SU-DHL-6 (cell line): ENCODE data around the gene THSD7A.

Experiments
- H2AFZ ChIP-seq: fragments of 200-600 bp; sonication (generic); 2 replicates; pipeline ENCODE4 v1.6.1; 2014; ENCODE audit warnings: low read depth, mild to moderate bottlenecking, moderate library complexity, mixed read lengths, antibody characterized with exemption, low read length; ENCODE audit not compliant: severe bottlenecking
- H3F3A ChIP-seq: fragments of 200-600 bp; shearing (Covaris generic); 2 replicates; pipeline ENCODE4 v1.6.0; 2016; ENCODE audit warnings: antibody characterized with exemption, mild to moderate bottlenecking; ENCODE audit not compliant: insufficient read depth
- H3K27ac ChIP-seq: fragments of 200-600 bp; sonication (generic); 2 replicates; pipeline ENCODE4 v1.5.1; 2016; ENCODE audit warnings: low read depth, mild to moderate bottlenecking, low read length, moderate library complexity, mixed read lengths
- H3K27me3 ChIP-seq: fragments of 200-600 bp; sonication (generic), shearing (Covaris generic); 2 replicates; pipeline ENCODE4 v1.6.0; 2014; ENCODE audit warnings: mild to moderate bottlenecking, low read length
- H3K36me3 ChIP-seq: fragments of 200-600 bp; sonication (generic); 2 replicates; pipeline ENCODE4 v1.6.1; 2014; ENCODE audit warnings: mild to moderate bottlenecking, low read length, mixed read lengths
- H3K4me2 ChIP-seq: fragments of 300-600, 200-600 bp; shearing (Covaris generic), sonication (generic); 2 replicates; pipeline ENCODE4 v1.6.0; 2014; ENCODE audit warnings: low read length, low read depth, mild to moderate bottlenecking; ENCODE audit not compliant: poor library complexity, severe bottlenecking
- H3K4me3 ChIP-seq: fragments of 200-600 bp; sonication (generic); 2 replicates; pipeline ENCODE4 v1.5.1; 2014; ENCODE audit warnings: antibody characterized with exemption, low read length, mild to moderate bottlenecking, mixed read lengths; ENCODE audit not compliant: insufficient read depth, poor library complexity, severe bottlenecking
- H3K79me2 ChIP-seq: fragments of 200-600 bp; sonication (generic); 2 replicates; pipeline ENCODE4 v1.6.1; 2014; ENCODE audit warnings: mild to moderate bottlenecking, low read length, moderate library complexity; ENCODE audit not compliant: insufficient read depth
- H3K9ac ChIP-seq: fragments of 200-600 bp; sonication (generic); 2 replicates; pipeline ENCODE4 v1.7.0; 2014; ENCODE audit warnings: mild to moderate bottlenecking, low read length
- H3K9me2 ChIP-seq: fragments of 200-600 bp; sonication (generic); replicated peaks from 2 replicates; pipeline ENCODE4 v1.6.1; 2014; ENCODE audit warnings: low read length; ENCODE audit not compliant: insufficient read depth
- H3K9me3 ChIP-seq: fragments of 200-600 bp; sonication (generic); 2 replicates; pipeline ENCODE4 v1.6.1; 2014; ENCODE audit warnings: low read length, mixed read lengths; ENCODE audit not compliant: insufficient read depth
- H4K20me1 ChIP-seq: fragments of 200-600 bp; sonication (generic); 2 replicates; pipeline ENCODE4 v1.6.1; 2014; ENCODE audit warnings: low read depth, mild to moderate bottlenecking, antibody characterized with exemption, low read length, moderate library complexity, mixed read lengths
- CTCF ChIP-seq: fragments of 200-600 bp; sonication (generic); IDR thresholded peaks from one replicate; pipeline ENCODE4 v1.5.1; 2017; ENCODE audit warnings: antibody characterized with exemption, mild to moderate bottlenecking, low read length, moderate library complexity; ENCODE audit not compliant: insufficient read depth, poor library complexity, severe bottlenecking
- EZH2phosphoT487 ChIP-seq: fragments of 200-600 bp; sonication (generic), shearing (Covaris generic); conservative IDR thresholded peaks from 2 replicates; pipeline ENCODE4 v1.6.1; 2018; ENCODE audit warnings: mild to moderate bottlenecking, antibody characterized with exemption, low read length, moderate library complexity, mixed read lengths

Gene THSD7A

GRCh38 chr7:11818281-11818680 is 13.7 kb downstream of the THSD7A start:
- no peaks in the 10 kb centered on the region for H3K36me3 ChIP-seq
- H3K9me3 ChIP-seq, result no peaks in the 10 kb centered on the region
- H3K4me2 ChIP-seq, result no peak overlapping the region
- no peak overlapping the region for H3K27ac ChIP-seq
- H3F3A ChIP-seq, result no peaks in the 10 kb centered on the region
- no peak overlapping the region for H2AFZ ChIP-seq
- H3K9me2 ChIP-seq, result no peaks in the 10 kb centered on the region
- H3K4me3 ChIP-seq, result no peak overlapping the region
- H4K20me1 ChIP-seq, result no peaks in the 10 kb centered on the region
- no peaks in the 10 kb centered on the region for H3K27me3 ChIP-seq
- no peak overlapping the region for H3K9ac ChIP-seq
- H3K79me2 ChIP-seq, result no peaks in the 10 kb centered on the region
- TF ChIP-seq EZH2phosphoT487 (no peak), CTCF (no peak)

GRCh38 chr7:11817111-11817740 is 14.8 kb downstream of the THSD7A start:
- H4K20me1 ChIP-seq, result no peaks in the 10 kb centered on the region
- H3K9ac ChIP-seq, result no peak overlapping the region
- H3K36me3 ChIP-seq, result no peaks in the 10 kb centered on the region
- H3K9me3 ChIP-seq, result no peaks in the 10 kb centered on the region
- H3K4me2 ChIP-seq, result no peak overlapping the region
- H3K27me3 ChIP-seq, result no peaks in the 10 kb centered on the region
- H3K79me2 ChIP-seq, result no peaks in the 10 kb centered on the region
- no peak for TF ChIP-seq EZH2phosphoT487
- no peak for TF ChIP-seq CTCF
- H3K27ac ChIP-seq, result no peak overlapping the region
- H2AFZ ChIP-seq, result no peak overlapping the region
- no peaks in the 10 kb centered on the region for H3F3A ChIP-seq
- H3K9me2 ChIP-seq, result no peaks in the 10 kb centered on the region
- H3K4me3 ChIP-seq, result no peak overlapping the region

GRCh38 chr7:11811709-11812108 is 20.3 kb downstream of the THSD7A start:
- H3K79me2 ChIP-seq, result no peaks in the 10 kb centered on the region
- H3K9ac ChIP-seq, result no peak overlapping the region
- H3K4me3 ChIP-seq, result no peak overlapping the region
- H2AFZ ChIP-seq, result no peak overlapping the region
- H3K27ac ChIP-seq, result no peak overlapping the region
- H3K9me3 ChIP-seq, result no peaks in the 10 kb centered on the region
- H3K9me2 ChIP-seq, result no peaks in the 10 kb centered on the region
- H3K4me2 ChIP-seq, result no peak overlapping the region
- H3K27me3 ChIP-seq, result no peaks in the 10 kb centered on the region
- TF ChIP-seq EZH2phosphoT487, result no peak
- no peak for TF ChIP-seq CTCF
- H3F3A ChIP-seq, result no peaks in the 10 kb centered on the region
- no peaks in the 10 kb centered on the region for H4K20me1 ChIP-seq
- H3K36me3 ChIP-seq, result no peaks in the 10 kb centered on the region
